Stimulated activated CD8-positive, alpha-beta memory T cell treated with anti-CD3 and anti-CD28 coated beads, Interleukin-2, amount 100 ng/mL, for 1 hour (primary cell): ENCODE measurements around the gene MPV17L2.

Experiments
- DNase-seq, 2 donors: peaks; one replicate each; pipeline ENCODE4 v3.0.0-alpha.2; 2020; ENCODE audit warnings: low read depth in 2 of 2

MPV17L2 gene

GRCh38 chr19:18160971-18161635 lies 31.9 kb upstream of the MPV17L2 start:
- peak; percentile 64 to 68 for DNase-seq

GRCh38 chr19:18161636-18162002 lies 31.4 kb upstream of the MPV17L2 start:
- DNase-seq = no peak

- no peak for DNase-seq
These were observed 28.9 kb upstream of the MPV17L2 start for GRCh38 chr19:18164072-18164471.

DNA sequence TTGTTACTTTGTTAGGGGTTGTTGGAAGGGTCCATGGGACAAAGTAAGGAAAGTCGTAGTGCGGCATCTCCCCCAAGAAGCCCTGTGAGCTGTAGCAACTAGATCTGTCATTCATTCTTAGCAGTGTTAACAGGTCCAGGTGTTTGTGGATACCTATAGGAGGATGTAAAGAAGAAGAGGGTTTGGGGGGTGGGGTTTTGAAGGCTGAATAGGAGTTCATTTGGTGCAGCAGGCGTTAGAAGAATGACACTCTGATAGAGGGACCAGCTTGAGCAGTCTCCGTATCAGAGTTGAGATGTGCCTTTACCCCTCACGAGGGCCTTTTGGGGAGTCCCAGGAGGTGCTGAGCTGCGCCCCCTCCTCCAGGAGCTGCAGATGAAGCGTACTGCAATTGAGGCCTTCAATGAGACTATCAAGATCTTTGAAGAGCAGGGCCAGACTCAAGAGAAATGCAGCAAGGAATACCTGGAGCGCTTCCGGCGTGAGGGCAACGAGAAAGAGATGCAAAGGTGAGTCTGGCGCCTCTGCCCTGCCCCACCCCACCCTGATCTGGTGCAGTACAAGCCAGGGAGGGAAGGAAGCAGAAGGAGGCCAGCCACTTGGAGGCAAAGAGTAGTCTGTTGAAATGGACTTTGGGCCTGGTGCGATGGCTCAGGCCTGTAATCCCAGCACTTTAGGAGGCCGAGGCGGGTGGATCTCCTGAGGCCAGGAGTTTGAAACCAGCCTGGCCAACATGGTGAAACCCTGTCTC lies 27.0 kb upstream of the MPV17L2 start:
- DNase-seq = no peak

GRCh38 chr19:18167011-18167410 lies 26.0 kb upstream of the MPV17L2 start:
- no peak for DNase-seq

DNA sequence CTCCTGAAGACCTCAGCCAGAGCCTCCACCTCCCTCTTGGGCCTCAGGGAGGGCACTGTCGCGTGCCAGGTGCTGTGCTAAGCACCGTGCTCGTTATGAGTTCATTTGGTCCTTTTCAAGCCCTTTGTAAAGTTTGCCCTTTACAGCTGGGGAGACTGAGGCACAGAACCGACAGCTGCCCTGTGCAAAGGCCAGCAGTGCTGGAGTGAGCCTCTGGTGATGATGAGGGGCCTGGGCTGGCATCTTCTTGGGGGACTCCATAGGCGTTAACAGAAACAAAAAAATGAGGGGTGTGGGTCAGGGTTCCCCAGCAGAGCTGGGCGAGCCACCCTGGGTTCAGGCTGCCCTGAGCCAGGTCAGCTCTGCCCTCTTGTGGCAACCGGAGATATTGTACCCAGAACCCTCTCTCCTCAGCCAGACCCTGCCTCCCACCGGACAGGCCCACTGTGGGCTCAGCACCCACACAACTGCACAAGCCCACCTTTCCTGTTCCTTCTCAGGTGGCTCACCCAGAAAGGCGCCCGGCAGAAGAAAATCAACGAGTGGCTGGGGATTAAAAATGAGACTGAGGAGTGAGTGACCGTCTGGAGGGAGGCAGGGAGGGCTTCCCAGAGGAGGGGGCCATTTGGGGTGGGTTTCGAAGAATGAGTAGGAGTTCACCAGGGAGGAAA lies 24.9 kb upstream of the MPV17L2 start:
- peak in 1 of 2 donors; percentile 48 for DNase-seq

DNA sequence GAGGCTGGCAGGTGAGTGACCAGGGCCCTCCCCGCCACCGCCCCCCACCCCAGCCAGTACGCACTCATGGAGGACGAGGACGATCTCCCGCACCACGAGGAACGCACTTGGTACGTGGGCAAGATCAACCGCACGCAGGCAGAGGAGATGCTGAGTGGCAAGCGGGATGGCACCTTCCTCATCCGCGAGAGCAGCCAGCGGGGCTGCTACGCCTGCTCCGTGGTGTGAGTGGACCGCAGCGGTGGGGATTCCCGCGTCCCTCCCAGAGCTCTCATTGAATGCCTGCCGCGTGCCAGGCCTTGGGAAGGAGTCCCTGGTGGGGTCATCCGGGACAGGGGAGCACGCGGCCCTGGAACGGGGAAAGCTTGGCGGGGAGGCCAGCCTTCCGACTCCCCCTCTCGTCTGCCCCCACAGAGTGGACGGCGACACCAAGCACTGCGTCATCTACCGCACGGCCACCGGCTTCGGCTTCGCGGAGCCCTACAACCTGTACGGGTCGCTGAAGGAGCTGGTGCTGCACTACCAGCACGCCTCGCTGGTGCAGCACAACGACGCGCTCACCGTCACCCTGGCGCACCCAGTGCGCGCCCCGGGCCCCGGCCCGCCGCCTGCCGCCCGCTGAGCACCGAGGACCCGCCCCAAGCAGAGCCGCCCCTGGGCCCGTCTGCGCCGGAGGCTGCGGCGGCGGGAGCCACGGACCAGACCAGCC lies 24.2 kb upstream of the MPV17L2 start:
- DNase-seq = no peak

DNA sequence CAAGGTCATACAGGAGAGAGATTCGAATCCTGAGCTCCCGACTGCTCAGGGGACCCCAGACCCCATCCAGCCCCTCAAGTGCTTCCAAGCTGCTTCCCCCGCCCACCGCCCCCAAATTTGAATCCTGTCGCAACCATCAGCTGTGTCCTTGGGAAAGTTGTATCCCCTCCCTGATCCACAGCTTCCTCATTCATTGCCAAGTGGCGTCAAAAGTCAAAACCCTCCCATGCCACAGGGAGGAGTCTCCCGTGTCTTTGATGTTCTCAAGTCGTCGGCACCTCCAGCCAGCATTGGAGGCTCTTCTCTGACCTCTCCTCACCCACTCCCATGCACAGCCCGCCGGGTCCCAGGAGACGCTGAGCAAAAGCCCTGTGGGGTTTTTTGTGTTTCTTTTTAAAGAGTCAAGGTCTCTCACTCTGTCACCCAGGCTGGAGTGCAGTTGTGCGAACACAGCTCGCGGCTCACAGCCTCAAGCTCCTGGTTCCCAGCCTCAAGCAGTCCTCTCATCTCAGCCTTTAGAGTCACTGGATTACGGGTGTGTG lies 22.2 kb upstream of the MPV17L2 start:
- no peak for DNase-seq

GRCh38 chr19:18171605-18172327 lies 21.3 kb upstream of the MPV17L2 start:
- DNase-seq = no peak

GRCh38 chr19:18172331-18173053 lies 20.5 kb upstream of the MPV17L2 start:
- DNase-seq = no peak

- DNase-seq = no peak
These were observed 19.9 kb upstream of the MPV17L2 start for GRCh38 chr19:18173054-18173571.

GRCh38 chr19:18173572-18174288 lies 19.3 kb upstream of the MPV17L2 start, which contains the start of gene IFI30:
IFI30 (plus strand) TSS chr19:18173813; CDS start chr19:18173842, 29 bp downstream.
- DNase-seq = no peak

DNA sequence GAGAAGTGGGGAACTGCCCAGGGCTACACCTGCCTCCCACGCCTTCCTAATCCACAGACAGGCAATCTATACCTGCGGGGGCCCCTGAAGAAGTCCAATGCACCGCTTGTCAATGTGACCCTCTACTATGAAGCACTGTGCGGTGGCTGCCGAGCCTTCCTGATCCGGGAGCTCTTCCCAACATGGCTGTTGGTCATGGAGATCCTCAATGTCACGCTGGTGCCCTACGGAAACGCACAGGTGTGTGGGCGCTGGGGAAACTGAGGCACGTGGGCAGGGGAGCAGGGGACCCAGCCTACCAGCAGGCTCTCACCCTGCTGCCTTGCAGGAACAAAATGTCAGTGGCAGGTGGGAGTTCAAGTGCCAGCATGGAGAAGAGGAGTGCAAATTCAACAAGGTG lies 18.0 kb upstream of the MPV17L2 start:
- DNase-seq = no peak

- DNase-seq = no peak
These were observed 16.4 kb upstream of the MPV17L2 start for GRCh38 chr19:18176367-18177310.

GRCh38 chr19:18179957-18180356 lies 13.1 kb upstream of the MPV17L2 start:
- DNase-seq = no peak

DNA sequence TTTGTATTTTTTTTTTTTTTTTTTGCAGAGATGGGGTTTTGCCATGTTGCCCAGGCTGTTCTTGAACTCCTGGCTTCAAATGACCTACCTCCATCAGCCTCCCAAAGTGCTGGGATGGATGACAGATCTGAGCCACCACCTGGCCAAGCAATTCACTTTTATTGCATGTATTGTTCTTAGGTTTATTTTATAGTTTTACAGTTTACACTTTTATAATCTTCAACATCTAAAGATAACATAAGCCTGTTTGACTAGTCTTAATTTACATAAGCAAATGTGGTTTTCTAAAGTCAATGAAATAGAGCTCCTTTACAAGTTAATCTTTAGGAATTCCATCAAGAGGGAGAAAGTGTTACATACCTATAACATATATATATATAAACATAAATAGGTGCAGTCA lies 9.5 kb upstream of the MPV17L2 start:
- no peak for DNase-seq

GRCh38 chr19:18185538-18185937 lies 7.5 kb upstream of the MPV17L2 start:
- DNase-seq = no peak

- DNase-seq = no peak
These were observed 2.7 kb upstream of the MPV17L2 start for GRCh38 chr19:18190278-18190677.
